Measurements from ENCODE around the gene SLC30A2. TPM values are rescaled to one million over a fixed set of nuclear protein-coding genes. Genes with fewer than 3 reads are reported as not detected.

SLC30A2 gene
- total RNA-seq, 1 experiment from 2014 or later = 0.07 TPM

GRCh38 chr1:26059906-26060305 lies 14.0 kb upstream of the SLC30A2 start:
- Histone ChIP-seq H3K4me3 (ENCODE audit: low read length) (no peak overlapping the region), H2AFZ (ENCODE audit: low read length) (no peak overlapping the region), H3K79me2 (ENCODE audit: low read length) (no peaks in the 10 kb centered on the region), H3K27me3 (ENCODE audit: low read length) (no peaks in the 10 kb centered on the region), H4K20me1 (ENCODE audit: low read length) (no peaks in the 10 kb centered on the region), H3F3A (ENCODE audit: low read length, unreplicated experiment) (no peaks in the 10 kb centered on the region), H3K9me3 (ENCODE audit: low read length) (no peaks in the 10 kb centered on the region), H3K9ac (ENCODE audit: low read length) (no peak overlapping the region), H3K9me2 (replicated peaks; ENCODE audit: low read length) (no peaks in the 10 kb centered on the region), H3K4me2 (ENCODE audit: low read length) (no peak overlapping the region), H3K36me3 (ENCODE audit: low read depth, low read length) (no peaks in the 10 kb centered on the region), H3K4me1 (ENCODE audit: insufficient read depth, low read length) (peaks cover 4% of the 10 kb centered on the region; the same call in 1 of the 2 replicates), H3K27ac (ENCODE audit: low read length) (no peak overlapping the region)
- CTCF ChIA-PET = no interaction called here
- POLR2A ChIA-PET (ENCODE audit: unreplicated experiment) = no interaction called here
- no TSS peak for BruUV-seq (replicated peaks)
- TF ChIP-seq CTCF (conservative IDR thresholded peaks at IDR 0.05; ENCODE audit: low read depth, low read length) (no peak), EZH2phosphoT487 (IDR thresholded peaks at IDR 0.05; ENCODE audit: borderline replicate concordance, low read length) (no peak), EZH2 (IDR thresholded peaks at IDR 0.05; ENCODE audit: low read length, unreplicated experiment) (no peak)
- ATAC-seq (no peak), DNase-seq (no peak)
- intact Hi-C loops (cut with micrococcal nuclease) = no loop called here

DNA sequence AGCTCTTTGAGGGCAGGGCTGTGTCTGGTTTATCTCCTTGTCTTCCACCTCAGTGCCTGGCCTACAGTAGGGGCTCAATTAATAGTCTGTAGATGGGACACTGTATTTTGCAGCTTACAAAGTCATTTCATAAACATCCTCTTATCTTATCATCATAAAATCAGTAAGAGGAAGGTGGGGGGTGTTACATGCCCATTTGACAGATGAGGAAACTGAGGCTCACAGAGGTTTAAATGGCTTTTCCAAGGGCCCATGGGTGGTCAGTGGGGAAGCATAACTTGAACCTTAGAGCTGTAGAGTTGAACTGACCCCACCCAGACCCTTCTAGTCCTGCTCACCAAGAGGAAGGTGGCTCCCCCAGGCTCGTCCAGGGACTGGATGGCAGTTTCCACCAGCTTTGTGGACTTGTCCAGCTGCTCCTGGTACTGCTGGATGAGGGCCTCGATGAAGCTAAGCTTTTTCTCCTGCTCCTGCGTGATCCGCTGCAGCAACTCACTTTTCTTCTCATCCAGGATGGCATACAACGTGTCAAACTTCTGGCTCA lies 12.2 kb upstream of the SLC30A2 start:
- Histone ChIP-seq H3K27me3 (ENCODE audit: low read length) (no peaks in the 10 kb centered on the region), H3F3A (ENCODE audit: low read length, unreplicated experiment) (no peaks in the 10 kb centered on the region), H3K9ac (ENCODE audit: low read length) (no peak overlapping the region), H3K79me2 (ENCODE audit: low read length) (no peaks in the 10 kb centered on the region), H3K4me2 (ENCODE audit: low read length) (no peak overlapping the region), H4K20me1 (ENCODE audit: low read length) (no peaks in the 10 kb centered on the region), H2AFZ (ENCODE audit: low read length) (no peak overlapping the region), H3K9me3 (ENCODE audit: low read length) (no peaks in the 10 kb centered on the region), H3K4me1 (ENCODE audit: insufficient read depth, low read length) (no peaks in the 10 kb centered on the region), H3K36me3 (ENCODE audit: low read depth, low read length) (no peaks in the 10 kb centered on the region), H3K4me3 (ENCODE audit: low read length) (no peak overlapping the region), H3K9me2 (replicated peaks; ENCODE audit: low read length) (no peaks in the 10 kb centered on the region), H3K27ac (ENCODE audit: low read length) (no peak overlapping the region)
- BruUV-seq (replicated peaks) = no TSS peak
- intact Hi-C loops (cut with micrococcal nuclease) = no loop called here
- ChIA-PET POLR2A (ENCODE audit: unreplicated experiment) (no interaction called here), CTCF (no interaction called here)
- ATAC-seq = no peak
- no peak for DNase-seq
- no peak for TF ChIP-seq EZH2phosphoT487 (IDR thresholded peaks at IDR 0.05; ENCODE audit: borderline replicate concordance, low read length)
- no peak for TF ChIP-seq EZH2 (IDR thresholded peaks at IDR 0.05; ENCODE audit: low read length, unreplicated experiment)
- TF ChIP-seq CTCF (conservative IDR thresholded peaks at IDR 0.05; ENCODE audit: low read depth, low read length) = no peak

DNA sequence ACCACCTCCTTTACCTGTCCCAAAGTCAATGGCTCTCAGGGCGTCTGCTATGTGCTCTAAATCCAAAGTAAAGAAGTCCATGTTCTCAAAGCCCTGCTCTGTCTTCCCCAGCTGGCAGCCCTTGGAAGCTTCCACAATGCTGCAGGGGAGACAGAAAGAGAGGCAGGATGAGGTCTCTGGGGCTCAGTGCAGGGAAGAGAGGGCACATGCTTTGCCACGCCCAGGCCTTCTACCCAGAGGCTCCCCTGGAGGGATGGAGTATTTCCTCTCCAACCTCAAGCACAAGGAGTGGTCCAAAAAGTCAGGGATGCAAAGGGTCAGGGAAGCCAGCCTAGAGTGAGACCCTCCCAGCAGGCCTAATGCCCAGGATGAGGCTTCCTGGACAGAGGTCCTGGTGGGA lies 11.3 kb upstream of the SLC30A2 start:
- Histone ChIP-seq H3K4me1 (ENCODE audit: insufficient read depth, low read length) (no peaks in the 10 kb centered on the region), H3K4me3 (ENCODE audit: low read length) (no peak overlapping the region), H3K9ac (ENCODE audit: low read length) (no peak overlapping the region), H4K20me1 (ENCODE audit: low read length) (no peaks in the 10 kb centered on the region), H2AFZ (ENCODE audit: low read length) (no peak overlapping the region), H3K27me3 (ENCODE audit: low read length) (no peaks in the 10 kb centered on the region), H3K9me2 (replicated peaks; ENCODE audit: low read length) (no peaks in the 10 kb centered on the region), H3K9me3 (ENCODE audit: low read length) (no peaks in the 10 kb centered on the region), H3F3A (ENCODE audit: low read length, unreplicated experiment) (no peaks in the 10 kb centered on the region), H3K27ac (ENCODE audit: low read length) (no peak overlapping the region), H3K4me2 (ENCODE audit: low read length) (no peak overlapping the region), H3K36me3 (ENCODE audit: low read depth, low read length) (no peaks in the 10 kb centered on the region), H3K79me2 (ENCODE audit: low read length) (no peaks in the 10 kb centered on the region)
- no TSS peak for BruUV-seq (replicated peaks)
- POLR2A ChIA-PET (ENCODE audit: unreplicated experiment) = no interaction called here
- CTCF ChIA-PET = no interaction called here
- DNase-seq (no peak), ATAC-seq (no peak)
- intact Hi-C loops (cut with micrococcal nuclease) = no loop called here
- TF ChIP-seq EZH2phosphoT487 (IDR thresholded peaks at IDR 0.05; ENCODE audit: borderline replicate concordance, low read length) (no peak), EZH2 (IDR thresholded peaks at IDR 0.05; ENCODE audit: low read length, unreplicated experiment) (no peak), CTCF (conservative IDR thresholded peaks at IDR 0.05; ENCODE audit: low read depth, low read length) (no peak)

Measured in PC-3 (cell line).